ENCODE data around the gene SUSD6.

DNA sequence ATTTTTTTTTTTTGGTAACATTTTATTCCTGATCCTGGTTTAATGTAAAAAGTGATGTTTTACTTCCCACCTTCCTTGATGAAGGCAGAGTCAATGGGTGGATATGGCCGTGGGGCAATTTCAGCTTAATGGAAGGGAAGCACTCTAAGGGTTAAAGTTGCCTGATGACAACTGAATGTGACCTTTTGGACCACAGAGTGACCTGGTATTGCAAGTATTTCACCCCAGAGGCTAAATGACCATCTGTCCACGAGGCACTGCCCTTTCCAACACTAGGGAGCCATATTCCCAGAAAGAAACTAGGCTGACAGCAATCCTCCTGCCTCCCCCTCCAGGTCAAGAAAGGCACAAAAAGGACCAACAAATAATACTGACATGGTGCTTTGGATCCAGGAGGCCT, 41.5 kb upstream of the SUSD6 start:
- TF ChIP-seq, protein P1, sequence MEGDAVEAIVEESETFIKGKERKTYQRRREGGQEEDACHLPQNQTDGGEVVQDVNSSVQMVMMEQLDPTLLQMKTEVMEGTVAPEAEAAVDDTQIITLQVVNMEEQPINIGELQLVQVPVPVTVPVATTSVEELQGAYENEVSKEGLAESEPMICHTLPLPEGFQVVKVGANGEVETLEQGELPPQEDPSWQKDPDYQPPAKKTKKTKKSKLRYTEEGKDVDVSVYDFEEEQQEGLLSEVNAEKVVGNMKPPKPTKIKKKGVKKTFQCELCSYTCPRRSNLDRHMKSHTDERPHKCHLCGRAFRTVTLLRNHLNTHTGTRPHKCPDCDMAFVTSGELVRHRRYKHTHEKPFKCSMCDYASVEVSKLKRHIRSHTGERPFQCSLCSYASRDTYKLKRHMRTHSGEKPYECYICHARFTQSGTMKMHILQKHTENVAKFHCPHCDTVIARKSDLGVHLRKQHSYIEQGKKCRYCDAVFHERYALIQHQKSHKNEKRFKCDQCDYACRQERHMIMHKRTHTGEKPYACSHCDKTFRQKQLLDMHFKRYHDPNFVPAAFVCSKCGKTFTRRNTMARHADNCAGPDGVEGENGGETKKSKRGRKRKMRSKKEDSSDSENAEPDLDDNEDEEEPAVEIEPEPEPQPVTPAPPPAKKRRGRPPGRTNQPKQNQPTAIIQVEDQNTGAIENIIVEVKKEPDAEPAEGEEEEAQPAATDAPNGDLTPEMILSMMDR (IDR thresholded peaks at IDR 0.05): no peak
- TF ChIP-seq POLR2A (IDR thresholded peaks at IDR 0.05): no peak
